CD4-positive, alpha-beta T cell treated with Interleukin-6 at 100 ng/mL for 8 hours (primary cell): ENCODE results near the gene ACOXL.

Experiments used
- DNase-seq: peaks from one replicate; pipeline ENCODE4 v3.0.0-alpha.2; 2020; ENCODE audit warnings: mixed read lengths, low spot score

Gene ACOXL

DNA sequence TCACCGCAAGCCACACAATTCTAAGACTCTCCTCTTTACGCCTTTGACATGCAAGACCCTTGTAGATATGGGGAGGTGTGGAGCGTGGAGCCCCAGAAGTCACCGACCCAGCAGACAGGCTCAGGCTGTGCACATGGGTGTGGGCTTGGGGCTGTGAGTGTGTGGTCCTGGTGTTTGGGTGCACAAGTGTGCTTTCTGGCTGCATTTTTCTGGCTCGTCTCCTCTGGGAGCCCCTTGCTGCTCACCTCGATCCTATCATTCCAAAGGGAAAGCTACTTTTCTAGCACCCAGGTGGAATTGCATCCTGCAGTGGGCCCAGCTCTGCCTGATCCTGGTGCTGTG lies 143.0 kb downstream of the ACOXL start:
- no peak for DNase-seq

DNA sequence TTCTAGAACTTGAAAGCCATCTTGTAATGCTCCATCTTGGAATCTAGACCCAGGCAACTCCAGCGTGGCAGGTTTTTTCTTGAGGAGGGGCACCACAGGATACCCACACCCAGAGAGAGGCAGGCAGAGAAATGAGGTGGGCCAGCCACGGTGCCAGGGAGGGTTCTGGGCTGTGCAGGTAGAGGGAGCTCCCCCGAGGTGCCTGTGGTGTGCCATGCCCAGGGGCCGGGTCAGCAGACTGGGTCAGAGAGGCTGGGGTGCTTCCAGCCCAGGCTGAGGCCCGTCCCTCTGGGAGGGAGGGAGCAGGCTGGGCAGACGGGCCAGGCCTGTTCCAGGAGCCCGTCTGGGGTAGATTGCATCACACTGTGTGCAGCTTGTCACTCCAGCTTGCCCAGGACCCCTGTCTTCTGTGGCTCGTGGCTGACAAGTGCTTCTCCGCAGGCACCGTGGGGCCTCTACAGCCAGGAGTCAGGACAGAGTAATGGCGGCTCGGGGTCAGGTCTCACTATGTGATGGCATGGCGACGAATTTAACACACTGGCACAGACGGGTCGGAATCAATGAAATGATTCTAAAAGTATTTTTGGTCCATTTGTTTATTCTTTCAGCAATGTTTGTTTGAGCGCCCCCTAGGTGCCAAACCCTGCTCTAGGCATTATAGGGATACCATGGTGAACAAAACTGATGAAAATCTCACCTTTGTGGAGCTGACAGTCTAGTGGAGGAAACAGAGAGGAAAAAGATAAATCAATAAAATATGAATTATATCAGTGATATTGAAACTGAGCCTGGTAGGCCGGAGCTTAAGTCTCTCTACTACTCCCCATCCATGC lies 144.0 kb downstream of the ACOXL start:
- DNase-seq: no peak

DNA sequence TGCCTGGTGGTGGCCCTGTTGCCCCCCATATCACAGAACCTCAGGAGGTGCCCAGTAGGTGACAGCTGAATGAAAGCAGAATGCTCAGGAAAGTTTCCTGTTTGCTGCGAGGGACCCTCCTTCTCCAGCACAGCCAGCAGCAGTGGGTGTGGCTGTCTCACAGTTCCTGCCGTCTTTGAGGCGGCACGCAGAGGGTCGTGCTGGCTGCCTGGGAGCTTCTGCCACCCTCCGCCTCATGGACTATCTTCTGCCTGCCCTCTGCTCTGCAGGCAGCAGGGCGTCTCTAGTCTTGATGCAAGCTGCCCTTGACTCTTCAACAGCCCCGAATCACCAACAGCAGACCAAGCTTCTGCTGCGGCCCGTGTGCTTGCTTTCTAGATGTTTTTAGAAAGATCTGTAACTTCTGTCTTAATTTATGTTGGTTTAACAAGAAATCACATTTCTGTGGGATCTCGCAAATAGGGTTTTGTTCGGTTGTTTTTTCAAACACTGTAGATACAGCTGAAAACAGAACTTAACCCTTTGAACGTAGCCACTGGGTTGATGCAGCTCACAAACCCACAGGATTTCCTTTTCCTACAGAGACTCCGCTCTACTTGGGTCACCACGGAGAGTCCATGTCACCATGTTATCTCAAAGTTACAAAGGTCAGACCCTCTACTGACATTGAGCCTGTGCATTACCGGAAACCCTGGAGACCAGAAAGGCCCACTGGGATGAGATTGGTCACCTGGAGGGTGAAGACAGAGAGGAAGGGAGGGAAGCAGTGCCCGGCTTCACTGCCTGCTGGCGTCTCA lies 144.9 kb downstream of the ACOXL start:
- DNase-seq: no peak

DNA sequence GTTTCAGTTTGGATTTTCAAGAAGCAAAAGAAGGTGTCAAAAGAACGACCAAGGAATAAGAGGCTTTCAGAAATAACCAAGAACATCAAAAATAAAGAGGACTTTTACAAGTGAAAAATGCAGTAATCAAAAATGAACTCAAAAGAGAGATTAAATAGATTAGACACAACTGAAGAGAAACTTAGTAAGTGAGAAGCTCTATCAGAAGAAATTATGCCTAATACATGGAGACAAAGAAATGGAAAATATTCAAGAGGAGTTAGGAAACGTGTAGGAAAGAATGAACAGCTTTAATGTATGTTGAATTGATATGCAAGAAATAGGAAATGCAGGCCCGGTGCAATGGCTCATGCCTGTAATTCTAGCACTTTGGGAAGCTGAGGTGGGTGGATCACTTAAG lies 145.8 kb downstream of the ACOXL start:
- DNase-seq: no peak

DNA sequence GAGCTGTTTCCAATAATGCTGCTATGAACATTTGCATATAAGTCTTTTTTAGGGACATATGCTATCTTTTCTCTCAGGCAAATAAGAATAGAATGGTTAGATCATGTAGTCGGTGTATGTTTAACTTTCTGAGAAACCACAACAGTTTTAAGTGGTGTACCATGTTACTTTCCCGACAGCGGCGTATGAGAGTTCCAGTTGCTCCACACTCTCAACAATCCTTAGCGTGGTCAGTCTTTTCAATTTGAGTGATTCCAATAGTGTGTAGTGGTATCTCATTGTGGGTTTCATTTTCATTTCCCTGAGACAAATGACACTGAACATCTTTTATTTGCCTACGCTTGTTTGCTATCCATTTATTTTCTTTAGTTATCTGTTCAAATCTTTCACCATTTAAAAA lies 149.5 kb downstream of the ACOXL start:
- DNase-seq: no peak

DNA sequence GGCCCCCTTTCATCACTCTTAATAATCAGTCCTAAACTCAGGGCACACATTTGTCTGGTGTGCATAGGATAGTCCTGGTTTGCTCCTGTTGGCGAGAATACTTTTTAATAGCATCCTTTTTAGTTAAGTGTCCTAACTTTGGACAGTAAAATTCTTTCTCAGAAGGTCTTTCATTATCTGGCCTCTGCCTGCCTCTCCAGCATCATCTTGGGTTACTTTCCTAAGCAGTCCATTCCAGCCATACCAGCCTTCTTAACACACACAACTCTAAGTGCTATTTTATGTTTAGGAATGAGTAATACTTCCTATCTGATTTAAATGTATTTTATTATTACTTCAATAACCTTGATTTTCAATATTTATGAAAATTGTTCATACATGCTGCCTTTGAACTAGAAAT lies 151.0 kb downstream of the ACOXL start:
- DNase-seq: no peak

DNA sequence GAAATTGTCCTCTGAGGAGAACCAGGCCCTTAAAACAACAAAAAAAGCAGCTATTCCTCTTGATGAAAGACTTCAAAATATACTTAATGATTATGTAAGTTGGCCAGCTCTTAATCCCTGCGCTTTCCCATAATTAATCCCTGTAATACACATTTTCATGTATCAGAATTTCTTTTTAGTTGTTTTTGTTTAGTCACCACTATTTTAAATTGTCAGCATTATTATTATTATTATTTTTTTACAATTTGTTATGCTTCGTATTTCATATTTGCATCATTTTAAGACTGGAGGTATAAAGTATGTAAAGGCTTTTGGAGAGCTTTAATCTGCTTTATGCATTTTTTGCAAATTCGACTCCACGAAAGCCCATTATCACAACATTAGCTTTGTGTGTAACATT lies 152.9 kb downstream of the ACOXL start:
- DNase-seq: no peak

DNA sequence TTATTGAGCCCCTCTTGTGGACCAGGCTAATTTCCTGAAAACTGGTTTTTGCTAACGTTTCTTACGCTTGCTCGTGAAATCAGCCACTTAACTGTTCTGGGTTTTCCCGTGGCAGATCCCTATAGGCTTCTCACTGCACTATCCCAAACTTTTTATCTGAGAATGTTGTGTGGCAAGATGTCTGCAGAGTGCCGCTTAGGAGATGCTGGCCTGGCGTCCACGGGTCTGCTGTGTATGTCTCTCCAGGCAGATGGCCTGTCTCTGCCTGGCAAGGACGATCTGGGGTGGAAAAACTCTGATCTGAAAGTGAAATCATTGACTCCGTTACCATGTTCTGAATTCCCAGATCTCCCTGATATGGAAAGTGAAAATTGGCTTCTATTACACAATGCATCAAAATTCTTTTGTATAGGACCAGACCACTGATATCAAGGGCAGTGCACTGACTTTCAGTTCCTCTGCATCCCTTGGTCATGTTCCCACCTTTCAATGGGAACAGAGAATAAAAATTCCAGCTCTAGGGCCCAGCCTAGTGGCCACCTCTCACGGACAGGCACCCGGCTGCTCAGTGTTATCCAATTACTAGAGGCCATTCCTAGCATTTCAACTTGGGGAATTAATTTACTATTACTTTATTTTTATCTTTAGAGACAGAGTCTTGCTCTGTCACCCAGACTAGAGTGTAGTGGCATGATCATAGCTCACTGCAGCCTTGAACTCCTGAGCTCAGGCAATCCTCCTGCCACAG lies 154.6 kb downstream of the ACOXL start:
- no peak for DNase-seq

DNA sequence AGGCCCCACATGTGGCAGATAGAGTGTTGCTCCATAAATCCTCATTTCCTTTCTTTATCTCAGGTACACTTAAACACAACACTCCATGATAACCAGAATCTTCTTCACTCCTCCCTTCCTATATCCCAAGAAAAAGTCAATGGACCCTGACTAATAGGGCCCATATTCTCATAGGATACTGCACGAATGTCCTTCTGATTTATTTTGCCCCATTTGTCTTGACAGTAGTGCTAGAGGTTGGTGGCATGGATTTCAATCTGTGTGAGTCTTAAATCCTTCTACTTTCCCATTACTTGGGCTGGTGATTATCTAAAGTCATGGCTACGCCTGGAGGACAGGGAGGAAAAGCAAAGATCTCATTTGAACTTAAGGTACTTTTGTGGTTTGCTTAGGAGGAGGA lies 156.0 kb downstream of the ACOXL start:
- DNase-seq: no peak

DNA sequence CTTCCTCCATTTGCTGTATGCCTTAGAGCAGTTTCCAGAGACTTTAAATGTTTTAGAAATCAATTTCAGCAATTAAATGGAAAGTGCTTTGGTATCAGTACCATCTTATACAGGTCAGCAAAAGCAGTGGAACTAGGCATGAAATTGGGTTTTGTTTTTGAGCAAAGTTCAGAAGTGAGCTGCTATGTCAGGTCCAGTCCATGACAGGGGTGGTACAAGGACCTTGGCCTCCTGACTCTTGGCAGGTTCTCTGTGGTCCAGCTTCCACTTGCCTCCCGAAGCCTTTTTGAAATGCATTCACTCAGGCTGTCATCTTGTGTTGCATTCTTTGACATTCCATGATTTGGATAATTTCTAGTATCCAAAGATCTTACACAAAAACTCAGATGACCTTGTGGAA lies 159.3 kb downstream of the ACOXL start:
- no peak for DNase-seq

DNA sequence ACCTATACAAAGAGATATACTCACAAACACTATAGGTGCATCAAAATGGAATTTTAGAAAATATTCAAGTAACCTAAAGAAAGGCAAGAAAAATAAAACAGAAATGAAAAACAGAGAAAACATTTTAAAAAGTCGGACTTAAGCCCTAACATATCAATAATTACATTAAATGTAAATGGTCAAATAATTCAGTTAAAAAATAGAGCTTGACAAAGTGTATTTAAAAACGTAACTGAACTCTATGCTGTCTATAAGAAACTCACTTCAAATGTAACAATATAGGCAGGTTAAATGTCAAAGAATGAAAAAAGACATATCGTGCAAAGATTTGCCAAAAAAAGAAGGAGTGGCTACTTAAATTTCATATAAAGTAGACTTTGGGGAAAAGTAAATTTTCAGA lies 163.9 kb downstream of the ACOXL start:
- no peak for DNase-seq

DNA sequence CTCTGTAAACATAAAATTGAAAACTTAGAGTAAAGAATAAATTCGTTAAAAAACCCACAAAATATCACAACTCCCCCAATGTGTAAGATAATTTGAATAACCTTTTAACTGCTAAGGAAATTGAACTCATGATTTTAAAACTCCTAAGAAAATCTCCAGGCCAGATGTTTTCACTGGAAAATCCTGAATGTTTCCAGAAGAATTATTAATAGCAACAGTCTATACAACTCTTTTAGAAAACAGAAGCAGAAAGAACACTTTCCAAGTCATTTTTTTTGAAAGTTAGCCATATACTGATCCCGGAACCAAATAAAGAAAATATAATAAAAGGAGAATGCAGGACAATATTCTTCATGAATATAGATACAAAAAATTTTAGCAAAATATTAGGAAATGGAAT lies 165.6 kb downstream of the ACOXL start:
- no peak for DNase-seq

DNA sequence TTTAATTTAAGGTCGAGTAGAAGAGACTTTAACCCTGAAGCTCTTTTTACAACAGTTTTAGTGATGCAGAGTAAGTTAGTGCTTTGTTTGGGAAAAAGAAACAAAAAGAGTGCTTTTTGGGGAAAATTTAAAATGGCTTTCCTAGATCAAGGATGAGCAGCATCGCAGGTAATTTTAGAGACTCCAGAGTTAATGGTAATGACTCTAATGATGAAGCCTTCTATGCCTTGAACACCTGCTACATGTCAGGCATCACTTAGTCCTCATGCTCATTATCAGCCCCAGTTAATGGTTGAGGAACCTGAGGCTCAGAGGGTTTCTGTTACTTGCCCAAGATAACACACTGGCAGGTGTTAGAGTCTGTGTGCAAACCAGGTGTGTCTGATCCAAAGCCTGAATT lies 167.8 kb downstream of the ACOXL start:
- no peak for DNase-seq

DNA sequence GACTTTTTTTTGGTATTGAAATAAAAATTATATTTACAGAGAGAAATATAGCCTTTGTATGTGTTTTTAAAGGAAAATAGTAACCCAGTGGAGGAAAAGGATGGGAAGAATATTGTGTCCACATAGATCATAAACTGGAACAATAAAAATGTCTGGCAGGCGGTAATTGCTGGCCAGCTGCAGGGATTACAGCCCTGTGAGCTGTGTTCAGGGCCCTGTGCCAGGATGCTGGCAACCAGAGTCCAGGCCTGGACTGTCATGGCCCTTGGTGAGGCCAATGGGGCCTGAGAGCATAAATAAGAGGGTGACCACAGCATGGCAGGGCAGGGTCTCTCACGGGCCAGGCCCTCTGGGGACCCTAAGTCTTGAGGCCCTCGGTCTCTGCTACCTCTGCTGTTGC lies 171.2 kb downstream of the ACOXL start:
- no peak for DNase-seq

DNA sequence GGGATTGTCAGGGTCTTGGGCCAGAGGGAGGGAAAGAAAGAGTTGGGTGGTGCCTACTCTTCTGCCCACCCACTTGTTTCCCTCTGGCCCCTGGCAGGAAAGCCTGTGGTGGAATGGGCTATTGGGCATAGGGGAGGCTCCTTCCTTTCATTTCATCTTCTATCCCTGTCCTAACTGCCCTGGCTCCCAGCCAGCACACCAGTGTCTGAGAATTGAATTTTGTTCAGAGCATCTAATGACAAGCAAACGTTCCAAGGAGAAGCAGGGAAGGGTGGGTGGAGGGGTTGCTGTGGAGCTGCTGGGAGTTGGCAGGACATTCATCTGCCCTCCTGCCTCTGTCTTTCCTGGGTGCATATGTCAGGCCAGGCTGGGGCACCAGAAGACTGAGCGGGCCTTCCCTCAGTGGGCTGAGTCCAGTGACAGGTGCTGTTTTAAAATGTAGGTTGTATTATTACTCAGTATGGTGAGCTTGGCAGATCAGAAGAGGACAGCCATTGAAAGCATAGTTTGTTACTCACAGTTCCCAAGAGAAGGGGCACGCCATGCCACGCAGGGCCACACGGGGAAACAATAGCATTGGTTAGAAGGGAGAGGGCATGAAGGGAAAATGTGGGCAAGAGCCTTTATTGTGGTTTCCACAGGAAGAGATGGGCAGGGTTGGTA lies 171.9 kb downstream of the ACOXL start:
- DNase-seq: no peak

DNA sequence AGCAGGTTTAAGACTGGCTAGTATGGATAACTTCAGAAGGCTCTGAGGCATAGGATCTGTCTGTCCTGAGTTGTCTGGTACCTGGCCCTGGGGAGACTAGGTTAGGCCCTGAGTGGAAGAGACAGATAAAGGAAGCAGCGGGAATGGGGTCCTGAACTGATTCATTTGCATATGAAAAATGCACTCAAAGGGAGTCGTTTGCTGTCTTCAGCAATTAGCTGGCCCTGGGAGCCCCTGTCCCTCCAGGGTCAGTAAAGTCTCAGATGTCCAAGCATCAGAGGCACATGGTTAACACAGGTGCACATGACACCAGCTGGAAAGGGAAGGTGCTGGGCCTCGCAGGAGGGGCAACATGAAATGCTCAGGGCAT lies 172.4 kb downstream of the ACOXL start:
- DNase-seq: no peak

DNA sequence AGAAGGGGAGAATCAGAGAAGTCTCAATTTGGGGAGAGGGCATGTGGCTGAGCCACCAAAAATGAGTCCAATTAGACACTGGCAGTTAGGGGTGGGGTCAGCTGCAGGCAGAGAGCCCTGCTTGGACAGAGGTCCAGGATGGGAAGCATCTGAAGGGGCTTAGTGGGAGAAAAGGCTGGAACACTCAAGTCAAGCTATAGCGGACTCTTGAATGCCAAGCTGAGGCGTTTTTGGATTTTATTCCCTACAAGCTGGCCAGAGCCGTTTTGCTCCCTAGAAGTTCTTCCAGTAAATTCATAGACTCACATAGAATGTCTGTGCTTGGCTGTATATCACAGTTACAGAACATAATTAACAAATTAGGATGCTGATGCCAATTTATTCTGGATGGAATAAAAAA lies 172.8 kb downstream of the ACOXL start:
- DNase-seq: no peak

DNA sequence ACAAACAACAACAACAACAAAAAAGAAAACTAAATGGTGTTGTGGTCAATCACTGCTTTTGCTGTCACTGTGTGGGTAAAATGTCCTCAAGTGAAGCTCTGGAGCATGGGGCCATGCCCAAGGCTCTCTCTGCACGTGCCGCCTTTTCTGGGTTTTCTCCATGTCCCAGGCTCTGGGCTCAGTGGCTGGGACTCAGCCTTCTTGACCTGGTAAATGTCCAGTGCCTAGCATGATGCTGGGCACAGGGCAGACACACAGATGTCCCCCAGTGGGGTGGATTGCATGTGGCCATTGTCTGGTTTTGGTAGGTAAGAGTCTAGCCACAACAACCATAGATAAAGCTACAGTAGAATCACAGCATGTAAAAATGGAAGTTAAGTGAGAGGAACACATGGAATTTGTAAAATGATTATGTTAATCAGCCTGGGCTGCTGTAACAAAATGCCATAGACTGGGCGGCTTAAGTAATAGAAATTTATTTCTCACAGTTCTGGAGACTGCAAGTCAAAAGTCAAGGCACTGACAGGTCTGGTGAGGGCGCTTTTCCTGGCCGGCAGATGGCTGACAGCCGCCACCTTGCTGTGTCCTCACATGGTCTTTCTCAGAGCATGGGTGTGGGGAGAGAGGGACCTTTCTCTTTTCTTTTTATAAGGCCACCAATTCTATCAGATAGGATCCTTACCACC lies 174.4 kb downstream of the ACOXL start:
- no peak for DNase-seq

DNA sequence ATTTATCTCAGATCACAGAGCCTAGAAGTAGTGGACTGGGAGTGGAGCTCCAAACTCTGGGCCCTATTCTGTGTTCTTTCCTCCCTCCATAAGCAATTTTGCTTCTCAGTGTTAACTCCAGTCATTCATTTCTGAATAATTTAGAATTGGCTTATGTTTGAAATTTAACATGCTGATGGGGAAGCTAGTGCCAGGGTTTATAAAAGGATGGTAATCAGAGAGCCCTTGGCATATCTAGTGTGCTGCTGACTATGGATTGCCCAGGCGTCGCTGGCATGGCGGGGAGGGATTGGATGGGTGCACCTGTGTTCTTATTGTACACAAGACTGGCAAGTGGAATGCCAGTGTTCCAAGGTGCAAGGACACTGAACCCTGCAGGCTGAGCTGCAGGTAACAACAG lies 177.1 kb downstream of the ACOXL start:
- no peak for DNase-seq

DNA sequence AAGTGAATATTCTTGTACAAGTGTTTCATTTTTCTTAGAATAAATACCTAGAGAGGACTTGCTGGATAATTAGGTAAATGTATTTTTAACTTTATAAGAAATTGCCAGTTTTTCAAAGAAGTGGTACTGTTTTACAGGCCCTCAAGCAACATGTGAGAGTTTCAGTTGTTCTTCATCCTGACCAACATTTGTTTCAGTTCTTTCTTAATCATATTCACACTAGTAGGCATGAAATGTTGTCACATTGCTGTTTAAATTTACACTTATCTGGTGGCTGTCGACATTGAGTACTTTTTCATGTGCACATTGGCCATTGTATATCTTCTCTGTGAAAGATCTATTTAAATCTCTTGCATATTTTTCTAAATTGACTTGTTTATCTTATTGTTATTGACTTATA lies 178.1 kb downstream of the ACOXL start:
- DNase-seq: no peak

DNA sequence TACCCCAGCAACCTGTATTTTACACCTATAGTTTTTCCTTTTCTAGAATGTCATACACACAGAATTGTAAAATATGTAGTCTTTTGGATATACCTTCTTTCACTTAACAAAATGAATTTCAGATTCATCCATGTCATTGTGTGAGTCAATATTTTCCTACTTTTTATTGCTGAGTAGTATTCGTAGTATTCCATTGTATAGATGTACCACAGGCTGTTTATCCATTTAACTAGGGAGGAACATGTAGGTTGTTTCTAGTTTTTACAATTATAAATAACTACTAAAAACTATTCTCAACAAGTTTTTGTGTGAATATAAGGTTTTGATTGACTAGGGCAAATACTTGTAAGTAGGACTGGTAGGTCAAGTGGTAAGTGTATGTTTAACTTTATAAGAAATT lies 187.4 kb downstream of the ACOXL start:
- DNase-seq: no peak

DNA sequence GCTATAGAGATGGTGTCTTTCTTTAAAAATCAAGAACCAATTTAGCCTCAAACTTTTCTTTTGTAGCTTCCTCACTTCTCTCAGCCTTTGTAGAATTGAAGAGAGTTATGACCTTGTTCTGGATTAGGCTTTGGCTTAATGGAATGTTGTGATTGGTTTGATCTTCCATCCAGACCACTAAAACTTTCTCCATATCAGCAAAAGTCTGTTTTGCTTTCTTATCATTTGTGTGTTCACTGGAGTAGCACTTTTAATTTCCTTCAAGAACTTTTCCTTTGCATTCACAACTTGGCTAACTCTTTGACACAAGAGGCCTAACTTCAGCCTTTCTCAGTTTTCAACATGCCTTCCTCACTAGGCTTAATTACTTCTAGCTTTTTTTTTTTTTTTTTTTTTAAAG lies 193.1 kb downstream of the ACOXL start:
- DNase-seq: no peak
